ENCODE measurements around the gene CEP83. TPM values are rescaled to one million over a fixed set of nuclear protein-coding genes. Genes with fewer than 3 reads are reported as not detected.

CEP83 gene
- total RNA-seq, 1 experiment from 2014 or later, result 26.2 TPM

DNA sequence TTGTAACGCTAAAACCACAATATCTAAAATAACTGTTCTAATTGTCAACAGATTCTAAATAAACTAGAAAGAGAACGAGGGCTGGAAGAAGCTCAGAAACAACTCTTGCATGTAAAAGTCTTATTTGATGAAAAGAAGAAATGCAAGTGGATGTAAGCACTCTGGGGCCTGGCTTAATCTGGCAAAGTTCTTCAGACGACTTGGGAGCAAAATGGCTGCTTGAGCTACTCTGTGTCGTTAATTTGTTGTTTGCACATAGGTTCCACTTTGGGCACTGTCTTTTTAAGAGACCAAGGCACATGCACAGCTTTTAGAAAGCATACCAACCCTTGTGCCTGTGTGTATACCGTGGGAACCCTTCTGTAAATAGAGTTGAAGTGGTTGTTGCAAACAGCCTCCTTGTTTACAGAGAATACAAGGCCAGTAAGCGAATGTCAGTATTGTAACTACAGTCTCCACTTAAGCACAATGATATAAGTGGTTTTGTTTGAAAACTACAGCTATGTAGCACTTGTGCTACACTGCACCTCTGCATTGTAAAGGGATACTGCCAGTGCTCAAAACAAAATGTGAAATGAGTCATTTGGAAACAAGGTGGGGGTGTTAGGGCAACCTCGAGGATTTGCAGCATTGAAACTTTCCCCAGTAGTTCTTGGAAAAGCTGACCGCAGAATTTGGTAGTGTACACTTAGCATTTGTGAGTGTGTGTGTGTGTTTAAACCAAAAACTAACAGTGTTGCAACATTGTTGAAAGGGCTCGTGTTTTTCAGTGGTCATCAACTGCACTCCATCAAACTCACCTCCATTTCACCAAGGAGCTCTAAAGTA lies 154.3 kb downstream of the CEP83 start:
- TF ChIP-seq SMAD3 (CRISPR knock-in tag; IDR thresholded peaks at IDR 0.05; ENCODE audit: borderline replicate concordance) (no peak), NR1H2 (CRISPR knock-in tag; IDR thresholded peaks at IDR 0.05) (no peak), PRRX2 (CRISPR knock-in tag; IDR thresholded peaks at IDR 0.05) (no peak)
- peak overlapping the region; percentile 86 for H3K27ac Mint-ChIP-seq
- CTCF ChIA-PET, result interaction anchor here (1.0 to 1.4 kb wide), 3 partner anchors 156 to 570 kb away, joined by 3 to 4 read pairs (median 3); no protein-coding TSS in a partner anchor
- H3K4me1 Mint-ChIP-seq, result peaks cover 36% of the 10 kb centered on the region
- POLR2A ChIA-PET, result no interaction called here
- 0 out of 2 replicates have a peak overlapping the region, but pooled peaks have one; percentile 9 for H3K4me3 Mint-ChIP-seq
- no peaks in the 10 kb centered on the region for H3K27me3 Mint-ChIP-seq (ENCODE audit: low read depth)
- H3K9me3 Mint-ChIP-seq, result no peaks in the 10 kb centered on the region
- no peak for ATAC-seq
- DNase-seq (ENCODE audit: low spot score), result no peak
- H3K36me3 Mint-ChIP-seq, result peaks cover 31% of the 10 kb centered on the region

DNA sequence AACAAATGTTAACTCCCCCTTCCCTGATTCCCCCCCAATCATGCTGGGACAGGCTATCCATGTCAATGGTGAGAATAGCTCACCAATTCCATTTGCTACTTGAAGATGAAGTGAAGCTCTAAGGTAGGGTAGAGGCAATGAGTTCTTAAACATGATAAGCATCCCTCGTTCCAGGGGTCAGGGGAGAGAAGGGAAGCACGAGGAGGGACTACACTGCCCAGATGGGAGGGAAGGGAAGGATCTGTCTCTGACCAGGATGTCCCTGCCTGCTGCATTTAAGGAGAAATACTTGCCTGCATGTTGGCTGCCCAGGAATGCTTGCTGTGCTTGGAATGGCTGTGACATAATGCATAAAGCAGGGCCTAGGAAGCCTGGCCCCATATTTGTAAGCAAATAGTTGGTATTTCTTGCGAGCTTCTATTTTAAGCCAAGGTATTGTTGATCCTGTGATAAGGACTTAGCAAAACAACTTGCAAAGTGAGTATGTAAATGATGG lies 155.1 kb downstream of the CEP83 start:
- ATAC-seq (peak; percentile 97), DNase-seq (ENCODE audit: low spot score) (peak; percentile 33)
- no peaks in the 10 kb centered on the region for H3K9me3 Mint-ChIP-seq
- POLR2A ChIA-PET, result interaction anchor here (0.5 to 0.7 kb wide), 2 partner anchors 7 to 1231 kb away, joined by 3 read pairs; no protein-coding TSS in a partner anchor
- H3K4me1 Mint-ChIP-seq, result peaks cover 36% of the 10 kb centered on the region
- CTCF ChIA-PET, result interaction anchor here (1.0 to 1.4 kb wide), 4 partner anchors 106 to 571 kb away, joined by 3 to 5 read pairs (median 4); no protein-coding TSS in a partner anchor
- H3K27ac Mint-ChIP-seq, result peak overlapping the region; percentile 86
- H3K27me3 Mint-ChIP-seq (ENCODE audit: low read depth), result no peaks in the 10 kb centered on the region
- H3K36me3 Mint-ChIP-seq, result peaks cover 35% of the 10 kb centered on the region
- peak overlapping the region; percentile 24; the same call in 1 of the 2 replicates for H3K4me3 Mint-ChIP-seq
- TF ChIP-seq NFE2L1 (CRISPR knock-in tag; IDR thresholded peaks at IDR 0.05), result peak; percentile 71; the same call in 1 of the 2 replicates
- TF ChIP-seq ZNF423 (CRISPR knock-in tag; IDR thresholded peaks at IDR 0.05), result 0 out of 2 replicates have a peak, but pooled peaks have one; percentile 3
- no peak for TF ChIP-seq ZNF138 (CRISPR knock-in tag; conservative IDR thresholded peaks at IDR 0.05)
- no peak for TF ChIP-seq HMGA2 (CRISPR knock-in tag; IDR thresholded peaks at IDR 0.05)
- no peak for TF ChIP-seq TCF7 (CRISPR knock-in tag; IDR thresholded peaks at IDR 0.05; ENCODE audit: low read depth)
- TF ChIP-seq GABPB1 (CRISPR knock-in tag; IDR thresholded peaks at IDR 0.05), result no peak
- 0 out of 2 replicates have a peak, but pooled peaks have one; percentile 41 for TF ChIP-seq ZNF416 (CRISPR knock-in tag; IDR thresholded peaks at IDR 0.05)
- no peak for TF ChIP-seq OVOL2 (CRISPR knock-in tag; IDR thresholded peaks at IDR 0.05; ENCODE audit: borderline replicate concordance)
- TF ChIP-seq ZNF121 (CRISPR knock-in tag; IDR thresholded peaks at IDR 0.05), result peak; percentile 71; the same call in 1 of the 2 replicates
- TF ChIP-seq JUN (CRISPR knock-in tag; IDR thresholded peaks at IDR 0.05), result no peak
- TF ChIP-seq, protein P1, sequence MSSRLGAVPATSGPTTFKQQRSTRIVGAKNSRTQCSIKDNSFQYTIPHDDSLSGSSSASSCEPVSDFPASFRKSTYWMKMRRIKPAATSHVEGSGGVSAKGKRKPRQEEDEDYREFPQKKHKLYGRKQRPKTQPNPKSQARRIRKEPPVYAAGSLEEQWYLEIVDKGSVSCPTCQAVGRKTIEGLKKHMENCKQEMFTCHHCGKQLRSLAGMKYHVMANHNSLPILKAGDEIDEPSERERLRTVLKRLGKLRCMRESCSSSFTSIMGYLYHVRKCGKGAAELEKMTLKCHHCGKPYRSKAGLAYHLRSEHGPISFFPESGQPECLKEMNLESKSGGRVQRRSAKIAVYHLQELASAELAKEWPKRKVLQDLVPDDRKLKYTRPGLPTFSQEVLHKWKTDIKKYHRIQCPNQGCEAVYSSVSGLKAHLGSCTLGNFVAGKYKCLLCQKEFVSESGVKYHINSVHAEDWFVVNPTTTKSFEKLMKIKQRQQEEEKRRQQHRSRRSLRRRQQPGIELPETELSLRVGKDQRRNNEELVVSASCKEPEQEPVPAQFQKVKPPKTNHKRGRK (CRISPR knock-in tag; IDR thresholded peaks at IDR 0.05; ENCODE audit: borderline replicate concordance), result no peak
- TF ChIP-seq TEAD1 (CRISPR knock-in tag; IDR thresholded peaks at IDR 0.05), result peak; percentile 77; the same call in 1 of the 2 replicates
- no peak for TF ChIP-seq RELA (CRISPR knock-in tag; IDR thresholded peaks at IDR 0.05; ENCODE audit: borderline replicate concordance)
- TF ChIP-seq, protein P2, sequence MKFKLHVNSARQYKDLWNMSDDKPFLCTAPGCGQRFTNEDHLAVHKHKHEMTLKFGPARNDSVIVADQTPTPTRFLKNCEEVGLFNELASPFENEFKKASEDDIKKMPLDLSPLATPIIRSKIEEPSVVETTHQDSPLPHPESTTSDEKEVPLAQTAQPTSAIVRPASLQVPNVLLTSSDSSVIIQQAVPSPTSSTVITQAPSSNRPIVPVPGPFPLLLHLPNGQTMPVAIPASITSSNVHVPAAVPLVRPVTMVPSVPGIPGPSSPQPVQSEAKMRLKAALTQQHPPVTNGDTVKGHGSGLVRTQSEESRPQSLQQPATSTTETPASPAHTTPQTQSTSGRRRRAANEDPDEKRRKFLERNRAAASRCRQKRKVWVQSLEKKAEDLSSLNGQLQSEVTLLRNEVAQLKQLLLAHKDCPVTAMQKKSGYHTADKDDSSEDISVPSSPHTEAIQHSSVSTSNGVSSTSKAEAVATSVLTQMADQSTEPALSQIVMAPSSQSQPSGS (CRISPR knock-in tag; IDR thresholded peaks at IDR 0.05; ENCODE audit: borderline replicate concordance, low read depth), result no peak
- 0 out of 2 replicates have a peak, but pooled peaks have one; percentile 27 for TF ChIP-seq FOXK1 (CRISPR knock-in tag; IDR thresholded peaks at IDR 0.05)

DNA sequence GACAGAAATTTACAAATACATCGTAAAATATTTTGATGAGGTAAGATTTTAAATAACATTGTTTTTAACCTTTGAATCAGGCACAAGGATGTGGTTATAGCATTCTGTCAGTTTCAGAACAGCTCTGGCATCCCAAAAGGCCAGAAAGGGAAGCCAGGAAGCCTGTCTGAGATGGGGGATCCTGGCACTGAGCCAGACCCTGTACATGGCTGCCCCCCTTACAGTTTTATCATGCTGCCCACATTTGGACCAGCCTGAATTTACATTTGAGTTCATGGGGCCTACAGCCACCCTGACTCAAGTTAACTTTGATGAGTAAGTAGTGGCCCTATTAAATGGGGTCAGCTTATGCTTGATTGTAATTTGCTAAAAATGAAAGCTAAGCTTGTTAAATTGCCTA lies 155.7 kb downstream of the CEP83 start:
- ChIA-PET POLR2A (interaction anchor here (0.5 to 0.6 kb wide), 2 partner anchors 9 to 1232 kb away, joined by 3 to 7 read pairs; no protein-coding TSS in a partner anchor), CTCF (interaction anchor here (0.6 to 1.4 kb wide), 4 partner anchors 105 to 572 kb away, joined by 3 to 5 read pairs (median 4); no protein-coding TSS in a partner anchor)
- H3K36me3 Mint-ChIP-seq, result peaks cover 31% of the 10 kb centered on the region
- H3K4me1 Mint-ChIP-seq, result peaks cover 36% of the 10 kb centered on the region
- DNase-seq (ENCODE audit: low spot score) (no peak), ATAC-seq (no peak; the same call in 1 of the 2 replicates)
- no peak overlapping the region for H3K27ac Mint-ChIP-seq
- no peak overlapping the region for H3K4me3 Mint-ChIP-seq
- no peaks in the 10 kb centered on the region for H3K9me3 Mint-ChIP-seq
- no peaks in the 10 kb centered on the region for H3K27me3 Mint-ChIP-seq (ENCODE audit: low read depth)
- TF ChIP-seq GABPB1 (CRISPR knock-in tag; IDR thresholded peaks at IDR 0.05) (no peak), EMX1 (CRISPR knock-in tag; IDR thresholded peaks at IDR 0.05) (no peak), ZNF317 (CRISPR knock-in tag; IDR thresholded peaks at IDR 0.05; ENCODE audit: borderline replicate concordance, low read depth) (no peak), IRF2 (CRISPR knock-in tag; IDR thresholded peaks at IDR 0.05; ENCODE audit: borderline replicate concordance, low read depth) (no peak), FOXK1 (CRISPR knock-in tag; IDR thresholded peaks at IDR 0.05) (no peak), ATF1 (CRISPR knock-in tag; IDR thresholded peaks at IDR 0.05) (no peak), NFYB (CRISPR knock-in tag; conservative IDR thresholded peaks at IDR 0.05; ENCODE audit: low read depth) (no peak), KAT7 (CRISPR knock-in tag; IDR thresholded peaks at IDR 0.05; ENCODE audit: borderline replicate concordance) (no peak), TCF7 (CRISPR knock-in tag; IDR thresholded peaks at IDR 0.05; ENCODE audit: low read depth) (no peak), ZNF121 (CRISPR knock-in tag; IDR thresholded peaks at IDR 0.05) (no peak)
- TF ChIP-seq, protein P3, sequence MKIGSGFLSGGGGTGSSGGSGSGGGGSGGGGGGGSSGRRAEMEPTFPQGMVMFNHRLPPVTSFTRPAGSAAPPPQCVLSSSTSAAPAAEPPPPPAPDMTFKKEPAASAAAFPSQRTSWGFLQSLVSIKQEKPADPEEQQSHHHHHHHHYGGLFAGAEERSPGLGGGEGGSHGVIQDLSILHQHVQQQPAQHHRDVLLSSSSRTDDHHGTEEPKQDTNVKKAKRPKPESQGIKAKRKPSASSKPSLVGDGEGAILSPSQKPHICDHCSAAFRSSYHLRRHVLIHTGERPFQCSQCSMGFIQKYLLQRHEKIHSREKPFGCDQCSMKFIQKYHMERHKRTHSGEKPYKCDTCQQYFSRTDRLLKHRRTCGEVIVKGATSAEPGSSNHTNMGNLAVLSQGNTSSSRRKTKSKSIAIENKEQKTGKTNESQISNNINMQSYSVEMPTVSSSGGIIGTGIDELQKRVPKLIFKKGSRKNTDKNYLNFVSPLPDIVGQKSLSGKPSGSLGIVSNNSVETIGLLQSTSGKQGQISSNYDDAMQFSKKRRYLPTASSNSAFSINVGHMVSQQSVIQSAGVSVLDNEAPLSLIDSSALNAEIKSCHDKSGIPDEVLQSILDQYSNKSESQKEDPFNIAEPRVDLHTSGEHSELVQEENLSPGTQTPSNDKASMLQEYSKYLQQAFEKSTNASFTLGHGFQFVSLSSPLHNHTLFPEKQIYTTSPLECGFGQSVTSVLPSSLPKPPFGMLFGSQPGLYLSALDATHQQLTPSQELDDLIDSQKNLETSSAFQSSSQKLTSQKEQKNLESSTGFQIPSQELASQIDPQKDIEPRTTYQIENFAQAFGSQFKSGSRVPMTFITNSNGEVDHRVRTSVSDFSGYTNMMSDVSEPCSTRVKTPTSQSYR (CRISPR knock-in tag; IDR thresholded peaks at IDR 0.05), result no peak
- TF ChIP-seq, protein P4, sequence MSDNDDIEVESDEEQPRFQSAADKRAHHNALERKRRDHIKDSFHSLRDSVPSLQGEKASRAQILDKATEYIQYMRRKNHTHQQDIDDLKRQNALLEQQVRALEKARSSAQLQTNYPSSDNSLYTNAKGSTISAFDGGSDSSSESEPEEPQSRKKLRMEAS (CRISPR knock-in tag; IDR thresholded peaks at IDR 0.05), result no peak
